Ovary (tissue), 9 donors: Measurements from ENCODE around the gene PSME1. TPM values are rescaled to one million over a fixed set of nuclear protein-coding genes. Genes with fewer than 3 reads are reported as not detected.

Source experiments
- DNase-seq, 5 donors: peaks; one replicate each; pipeline ENCODE4 v3.0.0-alpha.2; 2019 to 2020
- H3K27ac ChIP-seq, 2 donors: fragments of 200-600 bp; one replicate each; pipeline versions ENCODE4 v1.5.1 to v1.8.0; 2019 to 2022
- H3K27me3 ChIP-seq: fragments of 200-600 bp; one replicate; pipeline ENCODE4 v1.8.0; 2022
- H3K36me3 ChIP-seq: fragments of 200-600 bp; sonication (generic); one replicate; pipeline ENCODE4 v1.5.1; 2019
- H3K4me1 ChIP-seq: one replicate; pipeline ENCODE4 v1.8.1; 2013; ENCODE audit warnings: mild to moderate bottlenecking, moderate library complexity; ENCODE audit not compliant: insufficient read depth
- H3K4me3 ChIP-seq: fragments of 200-600 bp; sonication (generic); one replicate; pipeline ENCODE4 v1.5.1; 2017
- H3K9me3 ChIP-seq, 2 donors: fragments of 200-600 bp in 1 of 2; sonication (generic) in 1 of 2; one replicate each; pipeline versions ENCODE4 v1.5.1 to v1.8.1; 2013 to 2019; ENCODE audit warnings: mild to moderate bottlenecking in 1 of 2, moderate library complexity in 1 of 2
- EP300 ChIP-seq: sonication (generic); formaldehyde crosslinking; IDR thresholded peaks from one replicate; pipeline ENCODE4 v1.6.1; 2017; ENCODE audit warnings: antibody characterized with exemption
- POLR2A ChIP-seq: fragments of 450-650 bp; IDR thresholded peaks from one replicate; pipeline ENCODE4 v1.6.1; 2017; ENCODE audit warnings: antibody characterized with exemption, mild to moderate bottlenecking, moderate library complexity
- WGBS, 3 donors: extraction: QIAGEN DNeasy Blood & Tissue Kit in 1 of 3; methylation state at CpG; one replicate each; pipeline versions ENCODE4 v1.1.5 to v1.1.7; 2013 to 2017; 5-methylcytosine and 5-hydroxymethylcytosine counted together
- intact Hi-C, 4 donors: fragments of 100-400 bp; cut with DNase I; formaldehyde crosslinking; loops; one replicate each; pipeline versions ENCODE4 v1.11.0 to v1.15.1; 2022 to 2023
- polyA plus RNA-seq, 2 donors: library from polyadenylated mRNA; stranded (reverse); fragments of 200-250 nt in 1 of 2; fragments of 350-450 nt in 1 of 2; fragmentation: Illumina TruSeq in 1 of 2; extraction: RNeasy Lipid Tissue Mini Kit (QIAGEN cat#74804) in 1 of 2; gene quantifications; one replicate each; pipeline ENCODE4 v1.2.3, GENCODE V29; 2013 to 2014
- total RNA-seq, 7 donors: library from RNA; depleted of rRNA in 2 of 7; stranded (reverse); fragments of >200 nt in 2 of 7; fragmentation: NEBNext Ultra II Directional in 3 of 7; extraction: Animal tissue kit (Norgen Biotek cat#: 25700) in 3 of 7; gene quantifications; one replicate each; pipeline versions ENCODE4 v1.1.0 to v1.2.4, GENCODE V29; 2016 to 2023
- TF ChIP-seq, protein P1 (sequence below), 3 donors: fragments of 450-650 bp in 2 of 3; fragments of 200-600 bp in 1 of 3; IDR thresholded peaks; one replicate each; pipeline versions ENCODE4 v1.5.1 to v1.8.0; 2016 to 2022; ENCODE audit warnings: antibody characterized with exemption in 3 of 3, mild to moderate bottlenecking in 1 of 3
- donor health status: DM: no; HTN: no; CAD: no; lungs with moderate emphysema.
- donor health status: DM: no; HTN: no; CAD: no.
- donor health status: Bipolar disorder and iron deficiency.
- donor health status: DM: yes; HTN: yes; CAD: no.
- donor health status: DM: no; HTN: no; CAD: no.
- donor health status: DM: yes; HTN: yes; CAD: no.

Gene PSME1
- total and polyA plus RNA-seq, 9 donors: 93.6 to 261 (median 177) TPM

- Histone ChIP-seq H3K4me3 (no peak overlapping the region), H3K36me3 (no peaks in the 10 kb centered on the region), H3K27me3 (no peaks in the 10 kb centered on the region), H3K9me3 (no peaks in the 10 kb centered on the region), H3K27ac (no peak overlapping the region), H3K4me1 (peaks cover 11% of the 10 kb centered on the region)
- TF ChIP-seq, protein P1, sequence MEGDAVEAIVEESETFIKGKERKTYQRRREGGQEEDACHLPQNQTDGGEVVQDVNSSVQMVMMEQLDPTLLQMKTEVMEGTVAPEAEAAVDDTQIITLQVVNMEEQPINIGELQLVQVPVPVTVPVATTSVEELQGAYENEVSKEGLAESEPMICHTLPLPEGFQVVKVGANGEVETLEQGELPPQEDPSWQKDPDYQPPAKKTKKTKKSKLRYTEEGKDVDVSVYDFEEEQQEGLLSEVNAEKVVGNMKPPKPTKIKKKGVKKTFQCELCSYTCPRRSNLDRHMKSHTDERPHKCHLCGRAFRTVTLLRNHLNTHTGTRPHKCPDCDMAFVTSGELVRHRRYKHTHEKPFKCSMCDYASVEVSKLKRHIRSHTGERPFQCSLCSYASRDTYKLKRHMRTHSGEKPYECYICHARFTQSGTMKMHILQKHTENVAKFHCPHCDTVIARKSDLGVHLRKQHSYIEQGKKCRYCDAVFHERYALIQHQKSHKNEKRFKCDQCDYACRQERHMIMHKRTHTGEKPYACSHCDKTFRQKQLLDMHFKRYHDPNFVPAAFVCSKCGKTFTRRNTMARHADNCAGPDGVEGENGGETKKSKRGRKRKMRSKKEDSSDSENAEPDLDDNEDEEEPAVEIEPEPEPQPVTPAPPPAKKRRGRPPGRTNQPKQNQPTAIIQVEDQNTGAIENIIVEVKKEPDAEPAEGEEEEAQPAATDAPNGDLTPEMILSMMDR (IDR thresholded peaks at IDR 0.05): no peak
- no peak for TF ChIP-seq EP300
- TF ChIP-seq POLR2A: no peak
- no peak for DNase-seq
- intact Hi-C loops: no loop called here
- WGBS, 3 donors: 72 to 78% (median 72%) methylated on average over 13 of the region's 13 CpGs
These were observed 2.6 kb downstream of the PSME1 start for GRCh38 chr14:24138396-24139271.

GRCh38 chr14:24139272-24139934 is 3.4 kb downstream of the PSME1 start:
- WGBS, 3 donors: 80 to 87% (median 81%) methylated on average over 9 of the region's 9 CpGs

DNA sequence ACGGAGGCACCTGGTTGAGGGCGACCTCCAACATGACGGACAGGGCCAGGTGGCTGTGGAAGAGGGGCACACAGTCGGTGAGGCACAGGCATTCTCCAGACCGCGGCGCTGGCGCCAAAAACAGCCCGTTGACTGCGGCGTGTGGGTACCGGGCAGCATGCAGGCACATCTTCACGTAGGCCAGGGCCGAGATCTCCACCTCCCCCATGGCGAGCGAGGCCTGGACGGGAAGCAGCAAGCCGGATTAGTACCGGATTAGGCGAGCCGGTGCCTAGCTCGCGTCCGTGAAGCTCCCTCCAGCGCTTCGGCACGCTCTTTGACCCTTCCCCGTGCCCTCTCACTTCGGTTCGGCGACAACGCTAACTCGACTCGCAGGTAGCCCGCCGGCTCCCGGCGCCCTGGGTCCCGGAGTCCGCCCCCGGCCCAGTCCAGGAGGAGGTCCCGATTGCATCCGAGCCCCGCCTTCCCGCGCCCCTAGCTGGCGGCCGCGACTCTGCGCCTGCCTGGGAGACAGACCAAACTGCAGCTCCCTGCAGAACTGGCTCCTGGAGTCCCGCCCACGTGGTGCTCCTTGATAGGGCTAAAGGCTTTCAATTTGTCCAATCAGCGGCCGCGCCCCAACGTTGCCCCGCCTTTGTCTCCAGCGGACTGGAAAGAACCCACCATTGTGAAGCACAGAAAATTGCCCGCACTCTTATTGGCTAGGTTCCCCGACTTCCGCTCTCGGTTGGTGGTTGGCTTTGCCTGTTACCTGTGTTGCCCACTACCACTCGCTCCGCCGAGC is 5.3 kb downstream of the PSME1 start, which contains the start of gene EMC9:
TSS of gene EMC9 (minus strand) at position 495 of the 784 bp plus-strand sequence. CDS start at position 208, 287 bp downstream.
- Histone ChIP-seq H3K9me3 (no peaks in the 10 kb centered on the region), H3K4me3 (peak within 1 kb of the TSS; percentile 91), H3K27ac (peak within 1 kb of the TSS; percentile 63 to 86), H3K36me3 (no peaks in the 10 kb centered on the region), H3K27me3 (no peaks in the 10 kb centered on the region), H3K4me1 (peaks cover 17% of the 10 kb centered on the region)
- DNase-seq: peak; percentile 99 to 100 (median 100)
- TF ChIP-seq, protein P1 (IDR thresholded peaks at IDR 0.05): peak; percentile 55 to 89 (median 87)
- TF ChIP-seq POLR2A (peak; percentile 80), EP300 (no peak)
- WGBS, 3 donors: 0 to 1% (median 0%) methylated on average over 57 to 65 of the region's 65 CpGs
- intact Hi-C loops: loop anchor here in 2 of 4 donors (2.0 to 10.0 kb wide), 2 partner anchors 26 to 224 kb away; partner anchors contain the start of genes DCAF11 (in 1 of the 2), NFATC4 (in 1 of the 2) and NRL (in 1 of the 2)

More at GRCh38 chr14:24139272-24139934, 3.4 kb downstream of the PSME1 start:
- no peak overlapping the region for H3K27ac ChIP-seq
- no peak overlapping the region for H3K4me3 ChIP-seq
- no peak for DNase-seq
- H3K9me3 ChIP-seq: no peaks in the 10 kb centered on the region
- intact Hi-C loops: no loop called here
- TF ChIP-seq POLR2A (no peak), EP300 (no peak)
- TF ChIP-seq, protein P1 (IDR thresholded peaks at IDR 0.05): no peak
- H3K36me3 ChIP-seq: no peaks in the 10 kb centered on the region
- H3K4me1 ChIP-seq: peaks cover 11% of the 10 kb centered on the region
- no peaks in the 10 kb centered on the region for H3K27me3 ChIP-seq

GRCh38 chr14:24143511-24143910 is 7.5 kb downstream of the PSME1 start:
- H3K27me3 ChIP-seq: no peaks in the 10 kb centered on the region
- H3K27ac ChIP-seq: no peak overlapping the region
- H3K4me1 ChIP-seq: peaks cover 13% of the 10 kb centered on the region
- no peak overlapping the region for H3K4me3 ChIP-seq
- intact Hi-C loops: loop anchor here in 1 of 4 donors (10.0 kb wide), 1 partner anchor 221 kb away; the partner anchor contains the start of gene NFATC4
- no peak for DNase-seq
- 82 to 95% (median 84%) methylated on average over 2 of the region's 2 CpGs for WGBS, 3 donors
- no peak for TF ChIP-seq POLR2A
- no peak for TF ChIP-seq EP300
- TF ChIP-seq, protein P1 (IDR thresholded peaks at IDR 0.05): no peak
- H3K36me3 ChIP-seq: no peaks in the 10 kb centered on the region
- H3K9me3 ChIP-seq: no peaks in the 10 kb centered on the region
